ENCODE measurements around the gene AGTR1. TPM values are rescaled to one million over a fixed set of nuclear protein-coding genes. Genes with fewer than 3 reads are reported as not detected.
"Not testable (repeated sequence)": the region's sequence is repeated elsewhere in the genome, so short reads cannot be mapped to it uniquely, and the experiment has no call there.

AGTR1 gene
- total RNA-seq, 2 experiments from 2014 or later = not detected

GRCh38 chr3:148778926-148779325, 81.2 kb downstream of the AGTR1 start:
- CTCF ChIA-PET = no interaction called here
- H3K4me1 Mint-ChIP-seq (ENCODE audit: low read depth) = no peaks in the 10 kb centered on the region
- Histone ChIP-seq H3K36me3 (ENCODE audit: insufficient read depth, low read length) (no peaks in the 10 kb centered on the region), H3K9me3 (ENCODE audit: control insufficient read depth in 1 of 2, insufficient read depth in 1 of 2, low read length in 2 of 2) (no peaks in the 10 kb centered on the region), H3K4me3 (ENCODE audit: low read length) (no peak overlapping the region), H3K27ac (ENCODE audit: low read depth in 1 of 2, low read length in 2 of 2) (no peak overlapping the region), H3K27me3 (ENCODE audit: control insufficient read depth in 1 of 2, insufficient read depth in 2 of 2, low read length in 2 of 2) (no peaks in the 10 kb centered on the region), H3K4me1 (ENCODE audit: insufficient read depth, low read length) (no peaks in the 10 kb centered on the region)
- no peak for TF ChIP-seq CTCF (IDR thresholded peaks at IDR 0.05)
- ATAC-seq (ENCODE audit: poor library complexity) (no peak), DNase-seq (no peak)
- no peaks in the 10 kb centered on the region for H3K27me3 Mint-ChIP-seq
- no peak overlapping the region for H3K27ac Mint-ChIP-seq
- POLR2A ChIA-PET = no interaction called here
- intact Hi-C loops (cut with DNase I, micrococcal nuclease) = no loop called here
- H3K36me3 Mint-ChIP-seq (ENCODE audit: low read depth) = no peaks in the 10 kb centered on the region
- no peaks in the 10 kb centered on the region for H3K9me3 Mint-ChIP-seq
- no peak overlapping the region for H3K4me3 Mint-ChIP-seq

GRCh38 chr3:148785026-148785425, 87.3 kb downstream of the AGTR1 start:
- H3K27me3 Mint-ChIP-seq; ATAC-seq (ENCODE audit: poor library complexity): not testable (repeated sequence)

GRCh38 chr3:148786159-148786558, 88.5 kb downstream of the AGTR1 start:
- H3K27ac ChIP-seq (ENCODE audit: low read depth in 1 of 2, low read length in 2 of 2); H3K4me3 ChIP-seq (ENCODE audit: low read length); H3K4me1 ChIP-seq (ENCODE audit: insufficient read depth, low read length); H3K36me3 ChIP-seq (ENCODE audit: insufficient read depth, low read length); DNase-seq; H3K36me3 Mint-ChIP-seq (ENCODE audit: low read depth); H3K9me3 Mint-ChIP-seq; H3K27me3 Mint-ChIP-seq; H3K4me1 Mint-ChIP-seq (ENCODE audit: low read depth); H3K4me3 Mint-ChIP-seq; H3K27me3 ChIP-seq (ENCODE audit: control insufficient read depth in 1 of 2, insufficient read depth in 2 of 2, low read length in 2 of 2); H3K9me3 ChIP-seq (ENCODE audit: control insufficient read depth in 1 of 2, insufficient read depth in 1 of 2, low read length in 2 of 2); POLR2A ChIA-PET; ATAC-seq (ENCODE audit: poor library complexity); CTCF ChIA-PET; H3K27ac Mint-ChIP-seq; intact Hi-C loops (cut with DNase I, micrococcal nuclease): not testable (repeated sequence)

More at GRCh38 chr3:148785026-148785425, 87.3 kb downstream of the AGTR1 start:
- H3K4me1 ChIP-seq (ENCODE audit: insufficient read depth, low read length); H3K36me3 Mint-ChIP-seq (ENCODE audit: low read depth); H3K9me3 ChIP-seq (ENCODE audit: control insufficient read depth in 1 of 2, insufficient read depth in 1 of 2, low read length in 2 of 2); CTCF ChIA-PET; POLR2A ChIA-PET; H3K27ac Mint-ChIP-seq; H3K4me3 Mint-ChIP-seq; H3K27ac ChIP-seq (ENCODE audit: low read depth in 1 of 2, low read length in 2 of 2); H3K9me3 Mint-ChIP-seq; intact Hi-C loops (cut with DNase I, micrococcal nuclease); H3K4me3 ChIP-seq (ENCODE audit: low read length); H3K27me3 ChIP-seq (ENCODE audit: control insufficient read depth in 1 of 2, insufficient read depth in 2 of 2, low read length in 2 of 2); H3K36me3 ChIP-seq (ENCODE audit: insufficient read depth, low read length); H3K4me1 Mint-ChIP-seq (ENCODE audit: low read depth): not testable (repeated sequence)
- peak in 1 of 14 experiments; percentile 4 for DNase-seq

GRCh38 chr3:148789146-148789545, 91.4 kb downstream of the AGTR1 start:
- Mint-ChIP-seq H3K4me1 (ENCODE audit: low read depth) (no peaks in the 10 kb centered on the region), H3K9me3 (no peaks in the 10 kb centered on the region), H3K36me3 (ENCODE audit: low read depth) (no peaks in the 10 kb centered on the region), H3K4me3 (no peak overlapping the region), H3K27ac (no peak overlapping the region), H3K27me3 (no peaks in the 10 kb centered on the region)
- Histone ChIP-seq H3K4me1 (ENCODE audit: insufficient read depth, low read length) (no peaks in the 10 kb centered on the region), H3K27me3 (ENCODE audit: control insufficient read depth in 1 of 2, insufficient read depth in 2 of 2, low read length in 2 of 2) (peaks cover 0 to 4% of the 10 kb centered on the region in 2 experiments), H3K9me3 (ENCODE audit: control insufficient read depth in 1 of 2, insufficient read depth in 1 of 2, low read length in 2 of 2) (no peaks in the 10 kb centered on the region), H3K27ac (ENCODE audit: low read depth in 1 of 2, low read length in 2 of 2) (no peak overlapping the region), H3K4me3 (ENCODE audit: low read length) (no peak overlapping the region), H3K36me3 (ENCODE audit: insufficient read depth, low read length) (no peaks in the 10 kb centered on the region)
- ChIA-PET POLR2A (no interaction called here), CTCF (interaction anchor here (0.9 kb wide), 1 partner anchor 101 kb away, joined by 3 read pairs; no protein-coding TSS in a partner anchor)
- no peak for TF ChIP-seq CTCF (IDR thresholded peaks at IDR 0.05)
- no peak for DNase-seq
- no peak for ATAC-seq (ENCODE audit: poor library complexity)
- intact Hi-C loops (cut with DNase I, micrococcal nuclease) = no loop called here

All from CD4-positive, alpha-beta T cell (primary cell).